Loucy (cell line): ENCODE results near the gene SBDS.
"Not testable (repeated sequence)": the region's sequence is repeated elsewhere in the genome, so short reads cannot be mapped to it uniquely, and the experiment has no call there.

Experiments used
- H2AFZ ChIP-seq: fragments of 200-600 bp; sonication (generic); 2 replicates; pipeline ENCODE4 v1.6.0; 2016; ENCODE audit warnings: antibody characterized with exemption, mild to moderate bottlenecking, low read length, moderate library complexity
- H3F3A ChIP-seq: fragments of 200-600 bp; 2 replicates; pipeline ENCODE4 v1.6.0; 2016; ENCODE audit warnings: antibody characterized with exemption, low read depth, mild to moderate bottlenecking
- H3K27me3 ChIP-seq: fragments of 200-600 bp; sonication (generic); 2 replicates; pipeline ENCODE4 v1.6.1; 2014; ENCODE audit warnings: low read length, mild to moderate bottlenecking; ENCODE audit not compliant: insufficient read depth, poor library complexity, severe bottlenecking
- H3K36me3 ChIP-seq: fragments of 200-600 bp; sonication (generic); 2 replicates; pipeline ENCODE4 v1.6.1; 2016; ENCODE audit warnings: low read length; ENCODE audit not compliant: insufficient read depth
- H3K4me1 ChIP-seq: fragments of 200-600 bp; sonication (generic); 2 replicates; pipeline ENCODE4 v1.5.1; 2014; ENCODE audit warnings: low read length, mild to moderate bottlenecking; ENCODE audit not compliant: insufficient read depth, poor library complexity, severe bottlenecking
- H3K4me2 ChIP-seq: fragments of 200-600 bp; sonication (generic); 2 replicates; pipeline ENCODE4 v1.6.0; 2014; ENCODE audit warnings: antibody characterized with exemption, low read length, low read depth, mild to moderate bottlenecking; ENCODE audit not compliant: poor library complexity, severe bottlenecking
- H3K4me3 ChIP-seq: fragments of 200-600 bp; sonication (generic); 2 replicates; pipeline ENCODE4 v1.5.1; 2014; ENCODE audit warnings: low read length, mild to moderate bottlenecking, mixed read lengths; ENCODE audit not compliant: poor library complexity, severe bottlenecking
- H3K79me2 ChIP-seq: fragments of 200-600 bp; sonication (generic); 2 replicates; pipeline ENCODE4 v1.6.1; 2014; ENCODE audit warnings: low read length; ENCODE audit not compliant: insufficient read depth
- H3K9ac ChIP-seq: fragments of 200-600 bp; sonication (generic); 2 replicates; pipeline ENCODE4 v1.6.0; 2014; ENCODE audit warnings: mild to moderate bottlenecking, low read depth, low read length, moderate library complexity; ENCODE audit not compliant: poor library complexity, severe bottlenecking
- H3K9me2 ChIP-seq: fragments of 200-600 bp; sonication (generic); replicated peaks from 2 replicates; pipeline ENCODE4 v1.6.1; 2016; ENCODE audit warnings: low read depth, low read length, mixed read lengths
- H3K9me3 ChIP-seq: fragments of 200-600 bp; sonication (generic); 2 replicates; pipeline ENCODE4 v1.6.1; 2014; ENCODE audit warnings: mild to moderate bottlenecking, antibody characterized with exemption, low read length, low read depth; ENCODE audit not compliant: insufficient read depth
- H4K20me1 ChIP-seq: fragments of 200-600 bp; sonication (generic); 2 replicates; pipeline ENCODE4 v1.6.0; 2014; ENCODE audit warnings: antibody characterized with exemption, low read length, mild to moderate bottlenecking; ENCODE audit not compliant: insufficient read depth, poor library complexity, severe bottlenecking
- EZH2phosphoT487 ChIP-seq: fragments of 200-600 bp; IDR thresholded peaks from 2 replicates; pipeline ENCODE4 v1.6.1; 2018; ENCODE audit warnings: antibody characterized with exemption, mild to moderate bottlenecking, moderate library complexity, borderline replicate concordance
- TF ChIP-seq, protein P1 (sequence below): fragments of 200-600 bp; sonication (generic); conservative IDR thresholded peaks from 2 replicates; pipeline ENCODE4 v1.5.1; 2014; ENCODE audit warnings: mild to moderate bottlenecking, antibody characterized with exemption, low read length

Gene SBDS

DNA sequence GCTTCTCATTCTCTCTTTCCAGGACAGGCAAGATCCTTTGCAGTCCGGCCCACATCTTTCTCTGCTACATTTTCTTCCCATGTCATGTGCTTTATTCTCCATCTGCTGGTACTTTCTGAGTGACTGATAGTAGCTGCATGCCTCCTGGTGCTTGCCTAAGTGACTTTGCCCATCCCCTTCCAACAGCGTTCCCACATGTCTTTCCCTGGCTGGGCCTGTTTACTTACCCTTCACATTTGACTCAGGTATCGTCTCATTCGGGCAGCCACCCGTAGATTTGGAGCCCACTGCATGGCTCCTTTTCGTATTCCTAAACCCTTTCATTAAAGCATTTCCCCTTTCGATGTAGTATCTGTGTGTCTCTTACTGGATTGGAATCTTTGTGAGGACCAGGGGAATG lies 25.9 kb upstream of the SBDS start:
- peaks cover 20% of the 10 kb centered on the region for H3K4me1 ChIP-seq
- no peaks in the 10 kb centered on the region for H3K9me2 ChIP-seq
- H2AFZ ChIP-seq, result no peak overlapping the region
- no peak overlapping the region for H3K4me3 ChIP-seq
- H3K9me3 ChIP-seq, result no peaks in the 10 kb centered on the region
- peaks cover 8% of the 10 kb centered on the region; the same call in 1 of the 2 replicates for H3F3A ChIP-seq
- H3K4me2 ChIP-seq, result no peak overlapping the region
- no peaks in the 10 kb centered on the region for H3K27me3 ChIP-seq
- peaks cover 36% of the 10 kb centered on the region; the same call in 1 of the 2 replicates for H3K36me3 ChIP-seq
- no peaks in the 10 kb centered on the region for H4K20me1 ChIP-seq
- H3K79me2 ChIP-seq, result no peaks in the 10 kb centered on the region
- TF ChIP-seq EZH2phosphoT487, result no peak
- TF ChIP-seq, protein P1, sequence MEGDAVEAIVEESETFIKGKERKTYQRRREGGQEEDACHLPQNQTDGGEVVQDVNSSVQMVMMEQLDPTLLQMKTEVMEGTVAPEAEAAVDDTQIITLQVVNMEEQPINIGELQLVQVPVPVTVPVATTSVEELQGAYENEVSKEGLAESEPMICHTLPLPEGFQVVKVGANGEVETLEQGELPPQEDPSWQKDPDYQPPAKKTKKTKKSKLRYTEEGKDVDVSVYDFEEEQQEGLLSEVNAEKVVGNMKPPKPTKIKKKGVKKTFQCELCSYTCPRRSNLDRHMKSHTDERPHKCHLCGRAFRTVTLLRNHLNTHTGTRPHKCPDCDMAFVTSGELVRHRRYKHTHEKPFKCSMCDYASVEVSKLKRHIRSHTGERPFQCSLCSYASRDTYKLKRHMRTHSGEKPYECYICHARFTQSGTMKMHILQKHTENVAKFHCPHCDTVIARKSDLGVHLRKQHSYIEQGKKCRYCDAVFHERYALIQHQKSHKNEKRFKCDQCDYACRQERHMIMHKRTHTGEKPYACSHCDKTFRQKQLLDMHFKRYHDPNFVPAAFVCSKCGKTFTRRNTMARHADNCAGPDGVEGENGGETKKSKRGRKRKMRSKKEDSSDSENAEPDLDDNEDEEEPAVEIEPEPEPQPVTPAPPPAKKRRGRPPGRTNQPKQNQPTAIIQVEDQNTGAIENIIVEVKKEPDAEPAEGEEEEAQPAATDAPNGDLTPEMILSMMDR, result no peak
- H3K9ac ChIP-seq, result no peak overlapping the region

DNA sequence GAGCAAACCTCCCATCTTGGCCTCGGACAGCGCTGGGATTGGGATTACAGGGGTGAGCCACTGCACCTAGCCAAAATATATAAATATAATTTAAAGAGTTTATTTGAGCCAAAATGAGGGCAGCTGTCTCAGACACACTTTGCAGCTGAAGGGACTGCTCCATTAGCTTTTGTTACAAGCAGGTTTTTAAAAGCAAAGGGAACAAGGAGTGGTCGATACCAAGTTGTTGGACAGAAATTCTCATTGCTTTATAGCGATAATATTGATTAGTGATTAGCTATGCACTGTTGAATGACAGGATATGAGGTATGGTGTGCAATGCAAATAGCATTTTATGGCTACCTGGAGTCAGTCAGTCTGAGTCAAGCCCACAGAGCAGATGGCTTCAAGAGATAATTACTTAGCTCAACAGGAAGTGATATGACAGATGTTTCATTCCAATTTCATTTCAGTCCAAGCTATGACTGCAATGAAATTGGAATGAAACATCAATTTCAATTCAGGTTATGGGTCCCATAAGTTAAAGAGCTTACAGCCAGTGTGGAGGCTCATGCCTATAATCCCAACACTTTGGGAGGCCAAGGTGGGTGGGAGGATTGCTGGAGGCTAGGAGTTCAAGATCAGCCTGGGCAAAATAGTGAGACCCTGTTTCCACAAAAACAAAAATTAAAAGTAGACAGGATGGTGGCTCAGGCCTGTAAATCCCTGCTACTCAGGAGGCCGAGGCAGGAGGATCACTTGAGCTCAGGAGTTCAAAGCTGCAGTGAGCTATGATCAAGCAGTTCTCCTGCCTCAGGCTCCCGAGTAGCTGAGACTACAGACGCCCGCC lies 24.4 kb upstream of the SBDS start:
- no peaks in the 10 kb centered on the region for H3K27me3 ChIP-seq
- peaks cover 20% of the 10 kb centered on the region for H3K4me1 ChIP-seq
- H3K4me3 ChIP-seq, result no peak overlapping the region
- no peaks in the 10 kb centered on the region for H3K9me3 ChIP-seq
- H3F3A ChIP-seq, result peaks cover 8% of the 10 kb centered on the region; the same call in 1 of the 2 replicates
- no peak overlapping the region for H2AFZ ChIP-seq
- no peaks in the 10 kb centered on the region for H3K9me2 ChIP-seq
- TF ChIP-seq, protein P1, result no peak
- TF ChIP-seq EZH2phosphoT487, result no peak
- H3K79me2 ChIP-seq, result no peaks in the 10 kb centered on the region
- H3K4me2 ChIP-seq, result peak overlapping the region; percentile 56
- peaks cover 42% of the 10 kb centered on the region; the same call in 1 of the 2 replicates for H3K36me3 ChIP-seq
- H3K9ac ChIP-seq, result no peak overlapping the region
- H4K20me1 ChIP-seq, result no peaks in the 10 kb centered on the region

DNA sequence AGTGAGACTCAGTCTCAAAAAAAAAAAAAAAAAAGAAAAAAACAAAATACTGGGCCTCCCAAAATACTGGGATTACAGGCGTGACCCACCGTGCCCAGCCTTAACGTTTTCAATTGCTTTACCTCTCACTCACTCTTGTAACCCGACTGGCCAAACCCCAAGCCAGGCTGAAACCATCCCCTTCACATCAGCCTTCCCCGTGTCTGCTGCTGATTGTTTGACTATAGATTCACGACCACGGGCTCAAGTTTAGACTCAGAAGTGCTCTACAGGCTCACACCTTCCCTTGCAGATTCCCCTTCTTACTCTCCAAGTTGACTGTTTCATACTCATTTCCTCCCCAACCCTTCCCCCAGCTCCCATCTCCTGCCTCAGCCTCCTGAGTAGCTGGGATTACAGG lies 23.6 kb upstream of the SBDS start:
- TF ChIP-seq, protein P1, result no peak
- TF ChIP-seq EZH2phosphoT487, result no peak
- Histone ChIP-seq H3K27me3 (no peaks in the 10 kb centered on the region), H3K9me3 (no peaks in the 10 kb centered on the region), H3K9ac (no peak overlapping the region), H3K79me2 (no peaks in the 10 kb centered on the region), H3K4me3 (no peak overlapping the region), H3K9me2 (no peaks in the 10 kb centered on the region), H3K36me3 (peaks cover 43% of the 10 kb centered on the region; the same call in 1 of the 2 replicates), H3F3A (peaks cover 8% of the 10 kb centered on the region; the same call in 1 of the 2 replicates), H4K20me1 (no peaks in the 10 kb centered on the region), H3K4me2 (peak overlapping the region; percentile 56), H2AFZ (no peak overlapping the region), H3K4me1 (peaks cover 20% of the 10 kb centered on the region)

DNA sequence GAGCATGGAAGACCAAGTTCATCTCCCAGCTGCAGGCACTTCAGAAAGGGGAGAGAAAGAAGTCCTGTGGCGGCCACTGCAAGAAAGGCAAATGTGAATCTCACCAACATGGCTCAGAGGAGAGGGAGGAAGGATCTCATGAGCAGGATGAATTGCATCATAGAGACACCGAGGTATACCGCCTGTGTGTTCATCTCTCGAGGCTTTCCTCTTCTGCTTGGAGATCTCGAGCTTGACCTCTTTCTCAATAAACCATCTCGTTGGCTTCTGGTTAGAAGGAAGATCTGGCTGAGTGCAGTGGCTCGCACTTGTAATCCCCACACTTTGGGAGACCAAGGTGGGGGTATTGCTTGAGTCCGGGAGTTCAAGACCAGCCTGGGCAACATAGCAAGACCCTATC lies 22.6 kb upstream of the SBDS start:
- H2AFZ ChIP-seq, H4K20me1 ChIP-seq, H3K9ac ChIP-seq, H3K79me2 ChIP-seq, H3K4me2 ChIP-seq, H3K4me3 ChIP-seq, H3K9me3 ChIP-seq, H3F3A ChIP-seq, H3K9me2 ChIP-seq, H3K27me3 ChIP-seq: not testable (repeated sequence)
- Histone ChIP-seq H3K36me3 (peaks cover 40% of the 10 kb centered on the region; the same call in 1 of the 2 replicates), H3K4me1 (peaks cover 20% of the 10 kb centered on the region)

DNA sequence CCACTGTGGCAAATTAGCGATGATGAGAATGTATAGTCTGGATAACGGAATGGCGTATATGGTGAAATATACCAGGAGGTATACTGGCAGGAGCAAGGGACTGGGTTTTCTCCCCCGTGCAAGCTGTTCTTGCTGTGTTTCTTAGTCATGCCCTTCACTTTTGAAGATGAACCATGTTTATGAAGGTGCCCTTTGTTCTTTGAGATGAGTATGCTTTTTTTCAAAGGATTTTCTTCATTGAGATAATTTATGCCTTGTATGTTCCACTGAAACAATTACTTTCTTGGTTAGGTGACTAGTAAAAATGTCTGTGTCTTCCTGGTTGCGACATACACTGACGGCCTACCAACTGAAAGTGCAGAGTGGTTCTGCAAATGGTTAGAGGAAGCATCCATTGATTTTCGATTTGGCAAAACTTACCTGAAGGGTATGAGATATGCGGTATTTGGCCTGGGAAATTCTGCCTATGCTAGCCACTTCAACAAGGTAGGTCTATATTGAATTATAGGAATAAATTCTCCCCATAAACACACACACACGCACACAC lies 18.8 kb upstream of the SBDS start:
- H3K9ac ChIP-seq, H4K20me1 ChIP-seq, H3K4me1 ChIP-seq, H3K9me2 ChIP-seq, H3F3A ChIP-seq, H3K9me3 ChIP-seq, H3K4me3 ChIP-seq, H3K27me3 ChIP-seq, H3K79me2 ChIP-seq, H3K4me2 ChIP-seq, H2AFZ ChIP-seq: not testable (repeated sequence)
- peaks cover 32% of the 10 kb centered on the region; the same call in 1 of the 2 replicates for H3K36me3 ChIP-seq
